ENCODE measurements around the gene SLC22A16.
"Not testable (repeated sequence)": the region's sequence is repeated elsewhere in the genome, so short reads cannot be mapped to it uniquely, and the experiment has no call there.

Gene SLC22A16

DNA sequence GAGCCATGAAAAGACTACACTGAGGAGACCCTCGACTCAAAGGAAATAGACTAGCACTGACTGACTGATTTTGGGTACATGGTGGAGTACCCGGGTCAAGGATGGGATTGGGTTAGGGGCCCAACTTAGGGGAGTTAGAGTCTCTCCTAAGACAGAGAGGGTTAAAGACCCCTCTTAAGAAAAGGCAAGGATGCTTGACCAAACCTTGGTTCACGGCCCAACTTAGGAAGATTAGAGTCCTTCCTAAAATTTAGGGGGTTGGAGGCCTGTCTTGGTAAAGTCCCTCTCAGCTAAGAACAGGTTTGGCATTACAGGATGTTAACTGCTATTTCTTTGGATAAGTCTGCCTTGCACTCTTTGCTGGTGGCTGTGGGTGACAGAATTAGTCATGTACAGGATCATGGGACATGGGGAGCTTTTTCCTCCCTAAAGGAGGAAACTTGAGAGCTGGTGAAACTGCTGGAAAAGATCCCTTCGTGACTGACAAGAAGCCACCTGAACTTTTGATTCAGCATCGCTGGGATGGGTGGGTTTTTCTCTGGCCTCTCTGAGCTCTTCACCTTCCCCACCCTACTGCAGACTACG is 12.3 kb upstream of the SLC22A16 start:
- DNase-seq: no peak

DNA sequence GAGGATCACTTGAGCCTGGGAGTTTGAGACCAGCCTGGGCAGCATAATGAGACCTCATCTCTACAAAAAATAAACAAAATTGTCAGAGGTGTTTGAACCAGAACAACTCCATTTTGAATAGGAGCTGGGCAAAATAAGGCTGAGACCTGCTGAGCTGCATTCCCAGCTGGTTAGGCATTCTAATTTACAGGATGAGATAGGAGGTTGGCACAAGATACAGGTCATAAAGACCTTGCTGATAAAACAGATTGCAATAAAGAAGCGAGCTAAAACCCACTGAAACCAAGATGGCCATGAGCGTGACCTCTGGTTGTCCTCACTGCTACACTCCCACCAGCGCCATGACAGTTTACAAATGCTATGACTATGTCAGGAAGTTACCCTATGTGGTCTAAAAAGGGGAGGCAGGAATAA is 11.6 kb upstream of the SLC22A16 start:
- not testable (repeated sequence) for DNase-seq

GRCh38 chr6:110486756-110487155 is 10.3 kb upstream of the SLC22A16 start:
- no peak for DNase-seq

DNA sequence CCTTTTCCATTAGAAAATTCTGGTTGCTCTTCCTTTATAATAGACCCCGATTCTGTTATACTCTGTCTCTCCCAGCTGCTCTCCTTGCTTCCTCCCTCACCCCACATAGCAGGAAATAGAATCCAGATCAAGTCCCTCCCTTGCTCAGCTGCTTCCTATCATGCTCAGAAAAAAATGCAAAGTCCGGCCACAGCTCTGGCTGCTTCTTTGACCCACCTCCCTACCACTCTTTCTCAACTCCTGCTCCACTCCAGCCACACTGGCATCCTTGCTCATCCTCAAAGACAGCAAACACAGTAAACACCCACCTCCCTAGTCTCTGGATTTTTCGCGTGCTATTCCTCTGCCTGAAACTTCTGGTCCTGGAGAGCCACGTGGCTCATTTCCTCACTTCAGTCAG is 9.1 kb upstream of the SLC22A16 start:
- no peak for DNase-seq

DNA sequence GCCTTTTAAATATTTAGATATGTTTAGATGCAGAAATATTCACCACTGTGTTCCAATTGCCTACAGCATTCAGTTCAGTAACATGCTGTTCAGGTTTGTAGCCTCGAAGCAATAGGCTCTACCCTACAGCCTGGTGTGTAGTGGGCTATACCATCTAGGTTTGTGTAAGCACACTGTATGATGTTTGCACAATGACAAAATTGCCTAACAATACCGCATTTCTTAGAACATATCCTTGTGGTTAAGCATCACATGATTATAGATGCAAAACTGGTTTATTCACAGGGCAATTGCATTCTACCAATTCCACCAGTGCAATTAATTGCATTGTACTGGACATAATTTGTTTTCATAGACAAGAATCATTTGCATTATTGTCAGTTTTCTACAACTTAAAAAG is 7.9 kb upstream of the SLC22A16 start:
- DNase-seq: no peak

DNA sequence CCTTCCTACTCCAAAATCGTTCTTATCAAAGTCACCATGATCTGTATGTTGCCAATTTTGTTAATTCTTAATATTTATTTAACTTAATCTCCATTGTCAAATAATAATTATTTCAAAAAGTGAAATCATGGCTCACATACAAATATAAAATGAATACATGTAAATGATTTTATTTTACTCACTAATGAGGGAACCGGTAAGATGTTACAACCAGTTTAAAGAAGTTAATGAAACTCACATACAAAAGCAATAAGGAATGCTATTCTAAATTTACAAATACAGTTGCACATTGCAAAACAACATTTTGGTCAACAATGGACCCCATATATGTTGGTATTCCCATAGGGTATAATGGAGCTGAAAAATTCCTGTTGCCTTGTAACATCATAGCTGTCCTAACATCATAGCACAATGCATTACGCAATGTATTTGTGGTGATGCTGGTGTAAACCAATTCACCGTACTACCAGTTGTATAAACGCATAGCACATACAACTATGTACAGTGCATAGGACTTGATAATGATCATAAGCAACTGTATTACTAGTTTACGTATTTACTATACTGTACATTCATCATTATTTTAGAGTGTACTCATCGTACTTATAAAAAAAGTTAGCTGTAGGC is 6.5 kb upstream of the SLC22A16 start:
- DNase-seq: no peak

- no peak for DNase-seq
Observed at GRCh38 chr6:110481081-110481480, 4.7 kb upstream of the SLC22A16 start.

DNA sequence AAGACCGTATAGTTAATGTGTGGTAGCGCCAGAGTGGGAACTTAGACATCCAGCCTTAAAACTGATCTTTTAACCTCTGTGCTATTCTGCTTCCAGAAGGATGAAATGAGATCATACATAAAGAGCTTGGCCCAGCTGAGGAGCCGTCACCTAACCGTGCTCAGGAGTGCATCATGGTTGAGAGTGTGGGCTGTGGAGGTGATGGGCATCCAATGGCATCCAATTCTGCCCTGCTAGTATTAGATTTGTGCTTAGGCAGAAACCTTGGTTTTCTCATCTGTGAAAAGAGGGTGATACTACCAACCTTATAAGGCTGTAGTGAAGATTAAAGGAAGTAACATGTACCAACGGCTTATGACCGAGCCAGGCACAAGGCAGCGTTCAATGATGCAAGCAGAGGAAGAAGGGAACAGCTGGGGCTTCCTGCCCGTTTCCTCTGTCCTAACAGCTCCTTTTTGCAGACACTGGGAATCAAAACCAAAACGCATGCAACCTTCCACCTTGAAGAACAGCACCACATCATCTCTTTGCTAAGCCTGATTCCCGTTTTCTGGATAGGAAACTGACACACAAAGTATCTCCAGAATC is 1.3 kb downstream of the SLC22A16 start:
- no peak for DNase-seq

DNA sequence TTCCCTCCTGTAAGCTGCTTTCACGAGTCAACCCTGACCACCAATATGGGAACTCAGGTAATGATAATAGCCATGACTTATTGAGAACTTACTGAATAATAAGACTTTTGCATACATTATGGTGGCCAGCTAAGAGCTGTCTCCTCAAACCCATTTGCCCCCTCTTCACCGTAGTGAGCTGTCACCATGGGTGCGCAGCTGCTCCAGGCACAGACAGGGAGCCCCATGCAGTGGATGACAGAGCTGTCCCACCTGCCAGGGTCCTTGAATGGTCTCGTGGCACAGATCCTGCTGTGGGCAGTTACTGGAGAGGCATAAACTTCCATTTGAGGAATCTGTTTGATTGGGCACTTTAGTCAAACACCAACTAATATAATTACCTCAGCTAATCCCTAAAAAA is 1.9 kb downstream of the SLC22A16 start:
- no peak for DNase-seq

DNA sequence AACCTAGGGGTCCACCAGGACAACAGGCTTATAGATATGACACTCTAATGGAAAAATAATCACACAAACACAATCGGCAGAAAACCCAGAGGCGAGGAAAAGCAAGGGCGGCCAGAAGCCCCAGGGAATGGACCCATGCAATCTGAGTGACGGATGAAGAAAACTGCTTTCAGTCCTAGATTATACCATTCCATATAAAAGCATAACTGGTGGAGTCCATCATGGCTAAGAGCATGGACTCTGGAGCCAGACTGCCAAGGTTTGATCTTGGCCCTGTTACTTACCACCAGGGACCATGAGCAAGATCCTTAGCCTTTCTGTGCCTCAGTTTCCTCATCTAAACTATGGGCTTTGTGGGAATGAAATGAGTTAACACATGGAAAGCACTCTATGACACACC is 3.7 kb downstream of the SLC22A16 start:
- no peak for DNase-seq

DNA sequence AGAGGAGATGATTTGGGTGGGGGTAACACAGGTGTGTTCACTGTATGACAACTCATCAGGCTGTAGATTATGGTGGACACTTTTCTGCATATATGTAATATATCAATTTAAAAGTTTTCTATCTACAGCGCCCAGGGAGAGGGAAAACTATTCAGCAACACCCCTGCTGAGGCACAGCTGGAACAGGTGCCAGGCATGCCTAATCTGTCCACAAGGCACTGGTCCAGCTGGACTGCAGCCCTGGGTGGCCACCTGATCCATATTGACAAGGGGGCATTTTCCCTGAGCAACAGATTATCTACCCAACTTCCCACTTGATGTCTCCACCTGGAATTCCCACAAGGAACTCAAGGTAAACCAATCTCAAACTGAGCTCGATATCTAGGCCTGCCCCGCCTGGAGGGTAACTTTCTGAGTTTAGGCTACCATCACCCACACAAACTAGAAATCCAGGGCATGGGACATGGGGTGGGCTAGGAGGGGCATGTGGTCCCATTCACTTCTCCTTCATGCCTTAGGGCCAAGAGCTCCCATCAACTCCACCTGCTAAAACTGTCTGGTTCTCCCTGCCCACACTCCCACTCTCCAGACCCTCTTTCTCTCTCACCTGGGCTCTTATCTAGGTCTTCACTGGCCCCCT is 4.6 kb downstream of the SLC22A16 start:
- no peak for DNase-seq

- DNase-seq: no peak
Observed at GRCh38 chr6:110468731-110469130, 7.7 kb downstream of the SLC22A16 start.

DNA sequence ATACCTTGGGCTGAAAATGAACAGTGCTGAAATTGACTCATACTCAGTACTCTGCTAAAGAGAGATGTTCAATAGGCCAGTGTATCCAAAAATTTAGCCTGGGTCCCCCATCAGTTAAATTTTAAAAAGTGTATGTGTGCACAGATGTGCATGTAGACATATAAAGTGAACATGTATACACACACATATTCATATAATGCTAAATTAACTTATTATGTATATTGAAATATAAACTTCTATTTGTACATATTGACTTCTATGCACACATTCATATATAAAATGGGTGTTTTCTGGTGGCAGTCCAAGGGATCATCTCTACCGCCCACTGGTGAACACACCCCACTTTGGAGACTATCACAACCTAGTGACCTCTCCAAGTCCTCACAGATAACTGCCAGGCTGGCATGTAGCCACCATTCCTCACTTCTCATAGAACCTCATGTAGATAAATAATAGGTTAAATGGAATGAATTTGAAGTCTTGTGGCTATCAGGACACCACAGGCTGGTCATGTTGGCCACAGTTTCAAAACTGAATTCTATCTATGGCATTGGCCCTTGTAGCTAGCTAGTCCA is 8.8 kb downstream of the SLC22A16 start:
- DNase-seq: no peak

GRCh38 chr6:110462884-110463481 is 13.4 kb downstream of the SLC22A16 start:
- DNase-seq: no peak

- no peak for DNase-seq
Observed at GRCh38 chr6:110461376-110461775, 15.0 kb downstream of the SLC22A16 start.

GRCh38 chr6:110459137-110459536 is 17.3 kb downstream of the SLC22A16 start:
- no peak for DNase-seq

- no peak for DNase-seq
Observed at GRCh38 chr6:110458476-110458875, 17.9 kb downstream of the SLC22A16 start.

GRCh38 chr6:110457567-110458175 is 18.7 kb downstream of the SLC22A16 start:
- not testable (repeated sequence) for DNase-seq

- DNase-seq: no peak
Observed at GRCh38 chr6:110456694-110457093, 19.7 kb downstream of the SLC22A16 start.

- no peak for DNase-seq
Observed at GRCh38 chr6:110449541-110449895, 26.9 kb downstream of the SLC22A16 start.

DNA sequence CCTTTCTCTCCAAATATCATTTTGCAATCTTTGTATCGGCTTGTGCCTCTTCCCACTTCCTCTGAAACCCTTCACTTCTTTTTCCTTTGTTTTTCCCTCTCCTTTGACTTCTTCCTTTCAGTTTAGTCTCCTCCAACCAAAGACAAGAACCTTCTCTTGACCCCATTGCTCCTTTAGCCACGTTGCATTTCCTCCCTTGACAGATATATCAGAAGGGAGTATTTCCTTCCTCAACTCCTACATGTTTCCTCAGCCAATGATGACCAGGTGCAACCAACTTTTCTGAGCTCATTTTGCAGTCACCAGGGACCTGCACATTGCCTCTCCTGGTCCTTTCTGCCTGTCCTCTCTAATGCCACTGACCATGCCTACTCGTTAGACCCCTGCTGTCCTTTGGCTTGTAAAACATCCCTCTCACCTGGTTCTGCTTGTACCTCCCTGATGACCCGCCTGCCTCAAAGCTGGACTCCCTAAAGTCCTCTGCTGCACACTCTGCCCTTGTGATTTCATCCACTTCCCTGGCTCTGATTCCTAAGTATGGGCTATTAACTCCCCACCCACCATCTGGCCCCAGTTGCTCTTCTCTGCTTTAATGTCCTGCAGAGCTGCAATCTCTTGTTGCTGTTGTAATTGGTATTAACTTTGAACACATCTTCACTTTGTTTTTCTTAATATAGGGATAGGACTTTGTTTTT is 27.4 kb downstream of the SLC22A16 start:
- DNase-seq: no peak

- DNase-seq: no peak
Observed at GRCh38 chr6:110447761-110448160, 28.7 kb downstream of the SLC22A16 start.

Data from activated naive CD4-positive, alpha-beta T cell (primary cell).